ENCODE results near the gene ZNF687.

Gene ZNF687

DNA sequence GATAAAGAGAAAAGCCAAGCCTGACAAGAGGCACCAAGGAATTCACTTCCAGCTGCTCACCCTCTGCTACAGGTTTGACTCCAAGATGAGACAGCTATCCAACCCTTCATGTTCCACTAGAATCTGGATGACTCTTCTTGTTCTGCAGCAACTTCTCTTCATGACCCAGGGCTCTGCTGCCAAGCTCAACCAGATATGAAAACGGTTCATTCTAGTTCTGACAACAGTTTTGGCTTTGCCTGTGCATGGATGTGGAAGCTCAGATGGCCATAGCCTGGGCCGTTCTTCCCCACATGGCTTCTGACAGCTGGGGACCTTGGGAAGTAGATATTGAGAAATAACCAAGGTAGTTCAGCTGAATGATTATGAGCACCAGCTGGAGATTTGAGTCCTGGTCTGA lies 31.4 kb downstream of the ZNF687 start:
- DNase-seq = no peak

DNA sequence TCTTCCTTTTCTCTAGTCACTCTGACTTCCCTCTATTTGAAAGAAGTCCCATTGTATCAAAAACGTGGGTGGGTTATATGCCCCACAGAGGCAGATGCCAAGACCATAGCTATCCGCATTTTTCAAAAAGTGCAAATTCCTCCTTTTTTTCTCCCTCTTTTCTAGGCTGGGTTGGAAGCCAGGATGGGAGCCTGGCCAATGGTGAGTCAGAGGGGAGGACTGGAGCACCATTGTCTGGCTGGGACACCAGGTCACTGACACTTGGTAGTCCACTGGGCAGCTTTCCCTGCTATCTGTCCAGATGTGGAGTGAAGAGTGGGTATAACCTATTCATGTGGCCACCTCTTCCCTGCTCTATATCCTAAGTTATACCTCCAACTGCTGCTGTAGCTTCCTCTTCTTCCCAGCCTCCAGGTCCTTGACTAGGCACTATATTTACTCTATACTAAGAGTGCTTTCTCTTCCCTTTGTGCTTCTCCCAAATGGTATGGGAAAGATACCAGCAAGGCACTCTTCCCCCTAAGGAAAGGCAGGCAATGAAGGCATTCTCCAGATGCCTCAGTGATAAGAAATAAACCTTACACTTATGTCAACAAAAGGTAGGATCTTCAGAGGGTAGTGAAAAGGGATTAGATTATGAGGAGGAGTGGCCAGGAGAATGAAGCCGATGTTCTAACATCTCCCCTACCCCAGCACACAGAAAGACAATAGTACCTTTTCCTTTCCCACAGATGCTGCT lies 32.2 kb downstream of the ZNF687 start:
- DNase-seq = no peak

- no peak for DNase-seq
Measured at GRCh38 chr1:151315565-151316235, 33.6 kb downstream of the ZNF687 start.

GRCh38 chr1:151318975-151319374 lies 36.9 kb downstream of the ZNF687 start:
- DNase-seq = no peak

GRCh38 chr1:151324390-151324930 lies 42.4 kb downstream of the ZNF687 start:
- no peak for DNase-seq

- no peak for DNase-seq
Measured at GRCh38 chr1:151325231-151325630, 43.1 kb downstream of the ZNF687 start.

DNA sequence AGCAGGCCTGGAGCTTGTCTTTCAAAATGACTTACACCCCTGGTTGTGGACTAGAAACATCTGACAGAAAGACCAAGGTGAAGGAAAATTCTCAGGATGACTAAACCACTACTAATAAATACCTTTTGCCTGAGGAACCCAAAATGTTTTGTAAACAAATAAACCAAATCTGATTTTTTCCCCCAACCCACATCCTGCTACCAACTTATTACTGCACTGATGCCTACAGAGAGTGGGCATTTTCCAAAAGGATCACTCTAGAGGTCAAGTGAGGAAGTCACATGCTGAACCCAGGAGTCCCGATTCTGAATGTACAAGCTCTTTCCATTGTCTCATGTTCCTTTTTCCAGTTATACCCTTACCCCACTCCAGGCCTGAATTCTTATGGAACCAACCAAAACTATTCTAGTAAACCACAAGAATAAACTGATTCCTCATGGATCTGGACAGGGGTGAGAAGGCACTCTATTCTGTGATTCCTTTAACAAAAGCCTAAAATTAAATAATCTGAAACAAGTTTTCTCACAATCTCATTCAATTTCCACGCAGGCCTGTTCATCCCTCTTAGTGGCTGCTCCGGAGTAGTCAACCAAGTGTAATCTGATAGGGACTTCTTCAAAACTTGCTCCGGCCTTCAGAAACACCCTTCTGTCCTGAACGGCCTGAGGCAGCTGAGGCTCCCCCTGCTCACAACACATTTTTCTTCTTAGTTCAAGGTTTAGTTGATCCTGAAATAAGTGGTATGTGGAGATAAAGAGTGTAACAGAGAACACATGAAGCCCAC lies 43.7 kb downstream of the ZNF687 start:
- DNase-seq = no peak

DNA sequence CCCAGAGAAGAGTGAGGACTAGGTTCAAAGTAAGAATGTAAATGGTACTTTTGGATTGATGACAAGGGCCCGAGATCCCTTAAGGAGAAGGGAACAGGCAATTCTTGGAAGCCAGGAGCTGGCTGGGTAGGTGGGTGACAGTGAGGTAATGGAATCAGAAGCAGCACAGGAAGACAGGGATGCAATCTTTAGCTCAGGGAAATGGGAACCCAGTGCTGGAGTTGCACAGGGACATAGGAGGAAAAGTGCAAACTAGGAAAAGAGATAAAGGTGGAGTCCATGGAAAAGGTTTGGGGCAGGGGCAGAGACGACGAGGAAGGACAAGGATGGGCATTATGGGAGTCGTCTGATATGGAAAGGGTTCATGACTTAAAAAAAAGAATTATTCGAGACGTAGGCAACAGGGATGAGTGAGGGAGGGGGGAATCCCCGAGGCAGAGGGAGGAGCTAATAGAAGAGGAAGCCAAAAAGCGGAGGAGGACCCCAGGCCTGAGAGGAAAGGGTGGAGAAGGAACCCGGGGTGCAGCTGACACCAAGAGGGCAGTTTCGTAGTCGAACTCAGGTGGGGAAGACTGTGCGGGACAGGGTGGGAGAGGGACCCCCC lies 44.6 kb downstream of the ZNF687 start:
- peak; percentile 25 to 69 (median 60) for DNase-seq

- DNase-seq = peak; percentile 99 to 100 (median 100)
Measured at GRCh38 chr1:151327223-151327902, 45.3 kb downstream of the ZNF687 start, which contains the start of gene PI4KB. Gene PI4KB (minus strand): TSS chr1:151327416. CDS start chr1:151316481, 10,935 bp downstream.

- DNase-seq = peak in 2 of 3 experiments; percentile 44 to 88
Measured at GRCh38 chr1:151327903-151328674, 46.0 kb downstream of the ZNF687 start.

DNA sequence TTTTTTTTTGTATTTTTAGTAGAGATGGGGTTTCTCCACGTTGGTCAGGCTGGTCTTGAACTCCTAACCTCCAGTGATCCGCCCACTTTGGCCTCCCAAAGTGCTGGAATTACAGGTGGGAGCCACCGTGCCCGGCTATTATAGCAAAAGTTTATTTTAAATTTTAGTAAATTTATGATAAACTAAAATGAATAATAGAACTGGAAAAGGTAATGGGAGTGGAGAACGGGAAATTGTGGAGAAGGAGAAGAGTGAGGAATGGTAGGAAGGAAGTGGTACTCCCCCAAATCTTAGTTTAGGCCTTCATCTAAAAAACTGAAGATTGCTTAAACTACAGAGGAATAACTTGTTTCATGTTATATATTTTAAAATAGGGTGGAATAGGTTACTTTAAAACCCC lies 52.7 kb downstream of the ZNF687 start:
- no peak for DNase-seq

DNA sequence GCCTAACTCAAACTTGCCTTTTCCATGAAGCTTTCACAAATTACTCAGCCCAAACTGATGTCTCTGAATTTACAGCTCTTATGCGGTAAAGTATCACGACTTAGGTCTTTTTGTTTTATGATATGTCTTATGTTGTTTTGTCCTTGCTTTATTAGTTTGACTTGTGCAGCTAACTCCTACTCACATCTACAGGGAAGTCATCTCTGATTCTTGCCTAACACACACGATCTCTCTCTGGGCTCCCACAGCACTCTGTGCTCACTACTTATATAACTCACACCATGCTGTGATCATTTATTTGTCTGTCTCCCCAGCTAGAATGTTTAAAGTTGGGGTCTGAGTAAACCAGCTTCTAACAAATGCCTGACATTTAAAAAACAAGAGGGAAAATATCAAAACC lies 54.5 kb downstream of the ZNF687 start:
- DNase-seq = no peak

- DNase-seq = peak; percentile 50 to 89 (median 85)
Measured at GRCh38 chr1:151340870-151341754, 59.0 kb downstream of the ZNF687 start.

All from NCI-H1417 (cell line).